Putamen (tissue), 1 donor: ENCODE results near the gene PDE4B.
"Not testable (repeated sequence)": the region's sequence is repeated elsewhere in the genome, so short reads cannot be mapped to it uniquely, and the experiment has no call there.

Experiments
- DNase-seq: peaks from one replicate; pipeline ENCODE4 v3.0.0-alpha.2; 2016; ENCODE audit warnings: low spot score

Gene PDE4B

GRCh38 chr1:66393586-66394287, 601.0 kb downstream of the PDE4B start:
- DNase-seq: no peak

DNA sequence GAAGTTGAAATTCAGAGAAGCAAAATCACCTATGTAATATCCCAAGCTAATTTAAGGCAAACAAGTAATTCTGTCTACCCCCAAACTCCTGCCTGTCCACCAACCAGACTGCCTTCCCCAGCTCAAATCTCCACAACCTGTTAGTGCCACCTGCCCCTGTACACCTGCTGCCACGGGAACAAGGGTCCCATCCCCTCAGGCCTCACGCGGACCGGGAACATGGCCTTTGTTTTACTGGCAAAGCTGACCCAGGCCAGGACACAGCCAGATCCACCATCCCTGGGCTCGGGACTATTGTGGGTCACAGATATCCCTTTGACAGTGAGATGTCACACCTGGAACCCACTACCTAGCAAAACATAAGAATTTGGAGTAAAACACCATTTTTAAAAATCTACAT, 601.9 kb downstream of the PDE4B start:
- no peak for DNase-seq

GRCh38 chr1:66395202-66396061, 602.7 kb downstream of the PDE4B start:
- DNase-seq: no peak

GRCh38 chr1:66396212-66396890, 603.7 kb downstream of the PDE4B start:
- no peak for DNase-seq

DNA sequence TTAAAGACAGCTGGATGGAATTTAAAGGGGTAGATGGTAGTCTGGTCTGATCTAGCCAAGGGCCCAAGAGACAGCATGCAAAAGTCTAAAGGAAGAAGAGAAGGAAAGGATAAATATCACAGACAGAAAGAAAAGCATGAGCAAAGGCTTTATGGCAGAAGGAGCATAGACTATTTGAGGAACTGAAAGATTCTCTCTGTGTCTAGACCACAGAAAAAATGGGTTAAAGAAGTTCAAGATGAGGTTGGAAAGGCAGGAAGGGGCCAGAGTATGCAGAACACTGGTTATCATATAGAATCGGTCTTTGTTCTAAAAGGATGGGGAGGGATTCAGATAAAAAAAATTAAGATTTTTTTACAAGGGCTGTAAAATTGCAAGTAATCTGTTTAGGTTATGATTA, 604.5 kb downstream of the PDE4B start:
- no peak for DNase-seq

GRCh38 chr1:66399888-66400529, 607.3 kb downstream of the PDE4B start:
- DNase-seq: no peak

DNA sequence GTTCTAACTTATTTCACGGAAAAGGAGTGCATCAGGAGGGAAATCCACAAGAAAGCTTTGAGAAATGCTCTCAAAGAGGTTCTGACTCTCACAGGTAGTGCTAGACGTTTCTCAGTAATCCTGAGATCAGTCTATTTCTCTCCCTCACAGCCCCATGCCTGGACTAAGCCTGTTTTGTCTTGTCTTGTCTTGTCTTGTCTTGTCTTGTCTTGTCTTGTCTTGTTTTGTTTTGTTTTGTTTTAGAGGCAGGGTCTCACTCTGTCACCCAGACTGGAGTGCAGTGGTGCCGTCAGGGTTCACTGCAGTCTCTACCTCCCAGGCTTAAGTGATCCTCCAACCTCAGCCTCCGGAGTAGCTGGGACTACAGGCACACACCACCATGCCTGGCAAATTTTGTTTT, 608.0 kb downstream of the PDE4B start:
- no peak for DNase-seq

DNA sequence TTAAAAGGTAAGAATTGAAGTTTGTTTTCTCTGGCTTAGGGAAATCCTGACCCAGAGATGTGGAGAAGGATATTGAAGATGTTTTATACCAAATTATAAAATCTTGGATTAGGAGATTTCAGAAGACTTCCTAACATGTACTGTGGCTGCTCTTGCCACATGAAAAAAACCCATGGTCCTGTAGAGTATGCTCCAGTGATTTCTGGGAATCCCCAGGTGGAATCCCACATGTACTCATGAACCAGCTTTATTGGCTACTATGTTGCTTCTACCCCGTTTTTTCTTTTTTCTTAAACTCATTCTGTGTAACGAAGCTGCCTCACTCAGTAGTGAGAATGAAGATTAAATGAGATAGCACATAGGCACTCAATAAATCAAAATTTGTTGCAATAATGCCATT, 608.5 kb downstream of the PDE4B start:
- no peak for DNase-seq

GRCh38 chr1:66402194-66402593, 609.5 kb downstream of the PDE4B start:
- peak; percentile 48 for DNase-seq

- DNase-seq: no peak
Observed at GRCh38 chr1:66403007-66403731, 610.5 kb downstream of the PDE4B start.

GRCh38 chr1:66405061-66405460, 612.4 kb downstream of the PDE4B start:
- DNase-seq: no peak

- not testable (repeated sequence) for DNase-seq
Observed at GRCh38 chr1:66411449-66411848, 618.8 kb downstream of the PDE4B start.

GRCh38 chr1:66412704-66413103, 620.0 kb downstream of the PDE4B start:
- DNase-seq: no peak

- no peak for DNase-seq
Observed at GRCh38 chr1:66413136-66413837, 620.6 kb downstream of the PDE4B start.

- DNase-seq: no peak
Observed at GRCh38 chr1:66413838-66414175, 621.1 kb downstream of the PDE4B start.

DNA sequence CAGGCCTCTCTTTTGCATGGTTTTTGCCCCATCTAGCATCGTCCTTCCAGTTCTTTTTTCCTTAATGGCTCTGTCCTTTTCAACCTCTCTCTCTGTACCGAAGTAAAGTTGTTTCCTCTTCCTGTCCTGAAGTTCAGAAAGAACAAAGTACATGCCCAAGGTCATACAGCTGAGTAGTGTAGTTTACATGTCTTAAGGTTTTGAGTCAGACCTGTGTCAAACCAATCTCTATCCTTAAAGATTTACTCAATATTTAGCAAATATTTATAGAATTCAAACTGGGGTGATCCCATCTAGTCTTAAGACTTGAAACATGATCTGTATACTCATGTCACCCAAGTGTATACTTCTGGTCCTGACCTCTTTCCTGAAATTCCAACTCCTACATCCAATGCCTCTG, 622.6 kb downstream of the PDE4B start:
- no peak for DNase-seq

DNA sequence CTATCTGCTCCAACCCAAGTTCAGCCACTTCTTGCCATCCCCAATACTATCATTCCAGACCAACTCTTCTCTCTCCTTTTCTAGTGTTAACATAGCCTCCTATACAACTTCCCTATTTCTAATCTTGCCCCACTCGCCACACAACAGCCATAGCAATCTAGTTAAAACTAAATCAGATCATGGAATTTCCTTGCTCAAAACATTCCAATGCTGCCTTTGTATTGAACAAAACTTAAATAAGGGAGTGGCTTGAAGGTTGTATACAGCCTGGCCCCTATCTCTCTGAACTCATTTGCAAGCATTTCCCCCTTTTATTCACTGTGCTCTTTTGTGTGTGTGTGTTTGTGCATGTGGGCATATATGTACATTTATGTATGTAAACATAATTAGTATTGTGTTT, 623.2 kb downstream of the PDE4B start:
- no peak for DNase-seq

- DNase-seq: no peak
Observed at GRCh38 chr1:66416295-66416694, 623.6 kb downstream of the PDE4B start.

GRCh38 chr1:66418021-66418420, 625.3 kb downstream of the PDE4B start:
- no peak for DNase-seq

- DNase-seq: not testable (repeated sequence)
Observed at GRCh38 chr1:66420171-66420570, 627.5 kb downstream of the PDE4B start.

DNA sequence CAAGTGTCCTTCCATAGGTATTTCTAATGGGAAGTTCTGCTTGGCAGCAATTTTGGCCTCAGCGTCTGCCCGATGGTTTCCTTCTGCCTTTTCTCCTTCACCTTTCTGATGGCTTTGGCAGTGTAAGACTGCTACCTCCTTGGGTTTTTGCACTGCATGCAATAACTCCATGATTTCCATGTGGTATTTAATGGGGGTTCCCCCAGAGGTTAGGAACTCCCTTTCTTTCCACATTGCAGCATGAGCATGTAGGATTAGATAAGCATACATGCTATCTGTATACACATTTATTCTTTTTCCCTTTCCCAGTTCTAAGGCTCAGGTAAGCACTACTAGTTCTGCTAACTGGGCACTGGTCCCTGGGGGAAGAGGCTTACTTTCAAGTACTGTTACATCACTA, 628.2 kb downstream of the PDE4B start:
- not testable (repeated sequence) for DNase-seq
